ENCODE data around the gene NPTN. TPM values are rescaled to one million over a fixed set of nuclear protein-coding genes. Genes with fewer than 3 reads are reported as not detected.
A peak's percentile ranks its signal among the peaks of the same experiment; 100 is the strongest.

Gene NPTN
- total RNA-seq, 6 experiments from 2014 or later: 25.4 to 49.9 (median 35.4) TPM

DNA sequence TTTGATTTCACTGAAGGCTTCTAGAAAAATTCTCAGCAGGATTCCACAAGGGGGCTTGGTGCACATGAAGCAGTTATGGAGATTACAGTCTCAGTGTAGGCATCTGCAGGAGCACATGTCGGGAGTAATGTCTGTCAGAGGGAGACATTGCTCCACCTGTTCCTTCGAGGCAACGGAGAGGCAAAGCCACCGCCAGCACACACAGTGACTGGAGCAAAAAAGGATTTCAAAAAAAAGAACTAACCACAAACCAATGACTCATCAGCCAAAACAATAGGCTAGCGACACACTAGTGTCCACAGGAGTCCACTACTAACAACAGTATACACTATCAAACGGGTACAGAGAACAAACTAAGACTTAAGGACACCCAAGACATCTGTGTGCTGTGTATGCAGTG lies 68.9 kb downstream of the NPTN start:
- H3K27ac ChIP-seq: no peak overlapping the region
- H3K27me3 ChIP-seq: no peaks in the 10 kb centered on the region
- no peak overlapping the region for H3K4me3 ChIP-seq
- no peaks in the 10 kb centered on the region for H3K4me1 ChIP-seq
- DNase-seq: no peak
- 54% methylated on average over 5 of the region's 6 CpGs for WGBS (ENCODE audit: insufficient coverage, low coverage, low lambda C conversion rate, missing lambda C conversion rate)
- intact Hi-C loops (cut with DNase I): loop anchor here in 1 of 2 donors (10.0 kb wide), 1 partner anchor 81 kb away; no protein-coding TSS in a partner anchor
- no peak for TF ChIP-seq POLR2A (IDR thresholded peaks at IDR 0.05)
- TF ChIP-seq, protein P1, sequence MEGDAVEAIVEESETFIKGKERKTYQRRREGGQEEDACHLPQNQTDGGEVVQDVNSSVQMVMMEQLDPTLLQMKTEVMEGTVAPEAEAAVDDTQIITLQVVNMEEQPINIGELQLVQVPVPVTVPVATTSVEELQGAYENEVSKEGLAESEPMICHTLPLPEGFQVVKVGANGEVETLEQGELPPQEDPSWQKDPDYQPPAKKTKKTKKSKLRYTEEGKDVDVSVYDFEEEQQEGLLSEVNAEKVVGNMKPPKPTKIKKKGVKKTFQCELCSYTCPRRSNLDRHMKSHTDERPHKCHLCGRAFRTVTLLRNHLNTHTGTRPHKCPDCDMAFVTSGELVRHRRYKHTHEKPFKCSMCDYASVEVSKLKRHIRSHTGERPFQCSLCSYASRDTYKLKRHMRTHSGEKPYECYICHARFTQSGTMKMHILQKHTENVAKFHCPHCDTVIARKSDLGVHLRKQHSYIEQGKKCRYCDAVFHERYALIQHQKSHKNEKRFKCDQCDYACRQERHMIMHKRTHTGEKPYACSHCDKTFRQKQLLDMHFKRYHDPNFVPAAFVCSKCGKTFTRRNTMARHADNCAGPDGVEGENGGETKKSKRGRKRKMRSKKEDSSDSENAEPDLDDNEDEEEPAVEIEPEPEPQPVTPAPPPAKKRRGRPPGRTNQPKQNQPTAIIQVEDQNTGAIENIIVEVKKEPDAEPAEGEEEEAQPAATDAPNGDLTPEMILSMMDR (IDR thresholded peaks at IDR 0.05): no peak
- H3K36me3 ChIP-seq: peaks cover 0 to 57% (median 7%) of the 10 kb centered on the region in 4 donors
- peak in 1 of 4 donors; percentile 45 for ATAC-seq
- H3K9me3 ChIP-seq: no peaks in the 10 kb centered on the region

DNA sequence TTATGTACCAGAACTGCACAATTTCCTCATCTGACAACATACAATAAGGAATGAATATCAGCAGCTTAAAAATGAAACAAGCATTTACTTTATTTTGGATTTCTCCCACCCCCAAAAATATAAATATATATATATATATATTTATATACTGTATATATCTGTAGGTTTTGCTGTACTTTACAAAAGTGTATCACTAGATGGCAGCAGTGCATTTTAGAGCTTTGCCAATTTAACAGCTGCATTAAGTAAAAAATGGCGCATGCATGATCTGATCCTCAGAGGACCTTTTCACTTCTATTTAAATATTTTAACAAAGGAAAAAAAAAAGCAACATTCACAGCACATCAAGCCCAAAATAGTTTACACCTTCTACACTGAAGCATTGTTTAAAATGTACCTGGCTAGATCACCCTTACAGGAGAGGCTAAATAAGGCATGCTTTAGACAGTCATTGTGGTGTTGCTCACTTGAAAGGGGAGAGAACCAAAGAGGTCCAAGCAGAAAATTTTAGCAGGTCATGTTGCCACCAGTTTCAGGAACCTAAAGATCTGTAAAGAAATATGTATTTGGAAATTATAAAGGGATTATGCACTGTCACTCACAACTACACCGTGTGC lies 72.6 kb downstream of the NPTN start:
- no peak for TF ChIP-seq POLR2A (IDR thresholded peaks at IDR 0.05)
- TF ChIP-seq, protein P1 (IDR thresholded peaks at IDR 0.05): peak in 3 of 4 donors; percentile 53 to 56 (median 54)
- no peaks in the 10 kb centered on the region for H3K4me1 ChIP-seq
- H3K4me3 ChIP-seq: no peak overlapping the region
- WGBS (ENCODE audit: insufficient coverage, low coverage, low lambda C conversion rate, missing lambda C conversion rate): 58% methylated on average over 2 of the region's 2 CpGs
- ATAC-seq (peak; percentile 30 to 69 (median 55)), DNase-seq (no peak)
- H3K36me3 ChIP-seq: peaks cover 0 to 52% (median 6%) of the 10 kb centered on the region in 4 donors
- intact Hi-C loops (cut with DNase I): loop anchor here in 1 of 2 donors (10.0 kb wide), 1 partner anchor 84 kb away; no protein-coding TSS in a partner anchor
- H3K9me3 ChIP-seq: no peaks in the 10 kb centered on the region
- H3K27ac ChIP-seq: no peak overlapping the region
- no peaks in the 10 kb centered on the region for H3K27me3 ChIP-seq

DNA sequence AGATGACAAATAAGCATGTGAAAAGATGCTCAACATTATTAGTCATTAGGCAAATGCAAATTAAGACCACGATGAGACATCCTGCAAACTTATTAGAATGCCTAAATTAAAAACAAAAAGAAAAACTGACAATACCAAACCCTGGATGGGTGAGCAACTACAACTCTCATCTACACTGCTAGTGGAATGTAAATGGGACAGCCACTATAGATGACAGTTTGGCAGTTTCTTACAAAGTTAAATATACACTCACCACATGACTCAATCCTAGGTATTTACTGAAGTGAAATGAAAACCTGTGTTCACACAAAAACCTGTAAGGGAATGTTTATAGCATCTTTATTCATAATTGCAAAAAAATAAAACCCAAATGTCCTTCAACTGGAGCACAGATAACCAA lies 74.7 kb downstream of the NPTN start:
- intact Hi-C loops (cut with DNase I): loop anchor here in 1 of 2 donors (5.0 kb wide), 1 partner anchor 144 kb away; no protein-coding TSS in a partner anchor
- DNase-seq: no peak
- no peak for ATAC-seq
- Histone ChIP-seq H3K4me3 (no peak overlapping the region), H3K27ac (no peak overlapping the region), H3K9me3 (no peaks in the 10 kb centered on the region), H3K36me3 (peaks cover 0 to 51% (median 6%) of the 10 kb centered on the region in 4 donors), H3K27me3 (no peaks in the 10 kb centered on the region), H3K4me1 (no peaks in the 10 kb centered on the region)
- 100% methylated on average over 1 of the region's 1 CpG for WGBS (ENCODE audit: insufficient coverage, low coverage, low lambda C conversion rate, missing lambda C conversion rate)
- TF ChIP-seq, protein P1 (IDR thresholded peaks at IDR 0.05): no peak
- TF ChIP-seq POLR2A (IDR thresholded peaks at IDR 0.05): no peak

DNA sequence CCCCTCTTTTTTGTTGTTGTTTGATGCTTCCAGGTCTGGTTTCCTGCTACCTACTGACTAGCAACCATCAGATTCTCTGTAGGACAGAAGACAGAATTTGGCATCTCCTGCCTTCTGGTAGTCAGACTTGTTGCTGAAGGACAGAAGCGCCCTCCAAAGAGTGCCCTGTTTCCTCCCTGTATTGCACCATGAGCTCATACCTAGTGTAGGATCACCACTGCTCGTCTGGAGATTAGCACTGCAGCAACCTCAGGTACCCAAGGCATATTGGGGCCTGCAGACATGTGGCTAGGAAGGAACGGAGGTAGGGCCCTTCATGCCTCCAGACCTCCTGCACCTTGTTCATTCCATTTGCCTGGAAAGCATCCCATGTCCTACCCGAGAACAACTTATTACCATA lies 78.1 kb downstream of the NPTN start:
- H3K36me3 ChIP-seq: peaks cover 0 to 23% (median 6%) of the 10 kb centered on the region in 4 donors
- no peak for DNase-seq
- H3K4me1 ChIP-seq: no peaks in the 10 kb centered on the region
- H3K9me3 ChIP-seq: no peaks in the 10 kb centered on the region
- H3K27me3 ChIP-seq: no peaks in the 10 kb centered on the region
- ATAC-seq: no peak
- intact Hi-C loops (cut with DNase I): loop anchor here in 1 of 2 donors (5.0 kb wide), 1 partner anchor 147 kb away; no protein-coding TSS in a partner anchor
- H3K4me3 ChIP-seq: no peak overlapping the region
- TF ChIP-seq POLR2A (IDR thresholded peaks at IDR 0.05): no peak
- TF ChIP-seq, protein P1 (IDR thresholded peaks at IDR 0.05): no peak
- no peak overlapping the region for H3K27ac ChIP-seq
- WGBS (ENCODE audit: insufficient coverage, low coverage, low lambda C conversion rate, missing lambda C conversion rate): 87% methylated on average over 3 of the region's 4 CpGs
